GM23248 (cell line): ENCODE measurements around the gene HSD3B1. TPM values are rescaled to one million over a fixed set of nuclear protein-coding genes. Genes with fewer than 3 reads are reported as not detected.

Experiments
- DNase-seq: peaks from one replicate; pipeline ENCODE4 v3.0.0-alpha.2; 2015
- H2AFZ ChIP-seq: fragments of 200-600 bp; sonication (generic); 2 replicates; pipeline ENCODE4 v1.6.1; 2016; ENCODE audit warnings: antibody characterized with exemption
- H3F3A ChIP-seq: fragments of 200-600 bp; sonication (generic); 2 replicates; pipeline ENCODE4 v1.6.1; 2016; ENCODE audit warnings: mild to moderate bottlenecking, antibody characterized with exemption, mixed run types; ENCODE audit not compliant: insufficient read depth
- H3K27ac ChIP-seq: fragments of 200-600 bp; sonication (generic); 2 replicates; pipeline ENCODE4 v1.5.1; 2016; ENCODE audit warnings: mild to moderate bottlenecking
- H3K27me3 ChIP-seq: fragments of 200-600 bp; sonication (generic); replicated peaks from 2 replicates; pipeline ENCODE4 v1.6.1; 2016; ENCODE audit warnings: mild to moderate bottlenecking; ENCODE audit not compliant: insufficient read depth
- H3K36me3 ChIP-seq: fragments of 200-600 bp; sonication (generic); 2 replicates; pipeline ENCODE4 v1.6.1; 2016; ENCODE audit warnings: low read depth, mild to moderate bottlenecking
- H3K4me1 ChIP-seq: fragments of 200-600 bp; sonication (generic); 2 replicates; pipeline ENCODE4 v1.6.1; 2016; ENCODE audit warnings: mild to moderate bottlenecking; ENCODE audit not compliant: insufficient read depth
- H3K4me2 ChIP-seq: fragments of 200-600 bp; sonication (generic); one replicate; pipeline ENCODE4 v1.6.1; 2016; ENCODE audit warnings: mild to moderate bottlenecking; ENCODE audit not compliant: unreplicated experiment
- H3K4me3 ChIP-seq: fragments of 200-600 bp; sonication (generic); 2 replicates; pipeline ENCODE4 v1.5.1; 2016; ENCODE audit warnings: mild to moderate bottlenecking
- H3K79me2 ChIP-seq: fragments of 200-600 bp; sonication (generic); 2 replicates; pipeline ENCODE4 v1.6.1; 2016; ENCODE audit warnings: mild to moderate bottlenecking; ENCODE audit not compliant: insufficient read depth
- H3K9ac ChIP-seq: fragments of 200-600 bp; sonication (generic); 2 replicates; pipeline ENCODE4 v1.6.1; 2016; ENCODE audit warnings: mild to moderate bottlenecking
- H3K9me2 ChIP-seq: fragments of 200-600 bp; sonication (generic); 2 replicates; pipeline ENCODE4 v1.6.1; 2016; ENCODE audit warnings: mixed run types, mild to moderate bottlenecking, moderate library complexity; ENCODE audit not compliant: insufficient read depth
- H3K9me3 ChIP-seq: fragments of 200-600 bp; sonication (generic); one replicate; pipeline ENCODE4 v1.6.1; 2017; ENCODE audit warnings: low read depth
- H4K20me1 ChIP-seq: fragments of 200-600 bp; sonication (generic); 2 replicates; pipeline ENCODE4 v1.6.0; 2016; ENCODE audit not compliant: insufficient read depth
- EZH2 ChIP-seq: fragments of 200-600 bp; sonication (generic); IDR thresholded peaks from 2 replicates; pipeline ENCODE4 v1.6.1; 2018; ENCODE audit warnings: antibody characterized with exemption, mild to moderate bottlenecking; ENCODE audit not compliant: insufficient read depth, poor library complexity, severe bottlenecking
- EZH2phosphoT487 ChIP-seq: fragments of 200-600 bp; sonication (generic); IDR thresholded peaks from 2 replicates; pipeline ENCODE4 v1.6.1; 2018; ENCODE audit warnings: antibody characterized with exemption, moderate library complexity, mild to moderate bottlenecking, low read depth; ENCODE audit not compliant: insufficient read depth
- WGBS, 2 experiments: methylation state at CpG; one replicate each; pipeline ENCODE4 v1.1.6; 2015 to 2017; ENCODE audit warnings: low lambda C conversion rate in 2 of 2, low coverage in 1 of 2; ENCODE audit errors: missing lambda C conversion rate in 2 of 2; 5-methylcytosine and 5-hydroxymethylcytosine counted together
- in situ Hi-C: fragments of 300-500 bp; cut with MboI; formaldehyde crosslinking; loops from 2 replicates; pipeline ENCODE4 v1.15.0; 2020
- polyA plus RNA-seq: library from polyadenylated mRNA; unstranded; fragments of >200 nt; fragmentation: Nextera tagmentation; extraction: Ambion mirVana; gene quantifications from 2 replicates; pipeline ENCODE4 v1.2.1, GENCODE V29; 2016
- total RNA-seq: library from RNA; depleted of rRNA; stranded (reverse); fragments of >200 nt; shearing (Covaris generic); gene quantifications from 2 replicates; pipeline ENCODE4 v1.2.3, GENCODE V29; 2014

HSD3B1 gene
- total and polyA plus RNA-seq, 2 experiments from 2014 or later, result not detected

GRCh38 chr1:119531606-119532323 is 24.8 kb downstream of the HSD3B1 start:
- in situ Hi-C loops, result no loop called here
- WGBS, 2 experiments, result 33 to 36% methylated on average over 2 of the region's 2 CpGs
- DNase-seq, result peak; percentile 56
- Histone ChIP-seq H3K9ac (no peak overlapping the region), H3K36me3 (no peaks in the 10 kb centered on the region), H3K4me3 (no peak overlapping the region), H4K20me1 (no peaks in the 10 kb centered on the region), H2AFZ (no peak overlapping the region), H3K9me3 (no peaks in the 10 kb centered on the region), H3K79me2 (no peaks in the 10 kb centered on the region), H3F3A (no peaks in the 10 kb centered on the region; the same call in 1 of the 2 replicates), H3K27ac (no peak overlapping the region), H3K4me2 (no peak overlapping the region), H3K4me1 (no peaks in the 10 kb centered on the region), H3K27me3 (no peaks in the 10 kb centered on the region; the same call in 1 of the 2 replicates), H3K9me2 (no peaks in the 10 kb centered on the region)
- TF ChIP-seq EZH2phosphoT487 (no peak), EZH2 (no peak)

- 67 to 75% methylated on average over 5 of the region's 5 CpGs for WGBS, 2 experiments
- no peak overlapping the region for H2AFZ ChIP-seq
- no peak overlapping the region for H3K27ac ChIP-seq
- no peaks in the 10 kb centered on the region for H3K79me2 ChIP-seq
- H3K36me3 ChIP-seq, result no peaks in the 10 kb centered on the region
- H3K4me2 ChIP-seq, result no peak overlapping the region
- in situ Hi-C loops, result no loop called here
- DNase-seq, result no peak
- H4K20me1 ChIP-seq, result no peaks in the 10 kb centered on the region
- H3K9ac ChIP-seq, result no peak overlapping the region
- H3K9me3 ChIP-seq, result no peaks in the 10 kb centered on the region
- no peak overlapping the region for H3K4me3 ChIP-seq
- no peaks in the 10 kb centered on the region; the same call in 1 of the 2 replicates for H3K27me3 ChIP-seq
- H3F3A ChIP-seq, result no peaks in the 10 kb centered on the region; the same call in 1 of the 2 replicates
- no peaks in the 10 kb centered on the region for H3K4me1 ChIP-seq
- TF ChIP-seq EZH2, result no peak
- TF ChIP-seq EZH2phosphoT487, result no peak
- no peaks in the 10 kb centered on the region for H3K9me2 ChIP-seq
Measured at GRCh38 chr1:119532324-119532910, 25.4 kb downstream of the HSD3B1 start.

GRCh38 chr1:119535381-119535780 is 28.4 kb downstream of the HSD3B1 start:
- DNase-seq, result no peak
- H3K27ac ChIP-seq, result no peak overlapping the region
- no peaks in the 10 kb centered on the region for H3K9me2 ChIP-seq
- no peak overlapping the region for H2AFZ ChIP-seq
- in situ Hi-C loops, result no loop called here
- WGBS, 2 experiments, result 27 to 44% methylated on average over 1 of the region's 1 CpG
- no peaks in the 10 kb centered on the region for H3K9me3 ChIP-seq
- H3F3A ChIP-seq, result no peaks in the 10 kb centered on the region; the same call in 1 of the 2 replicates
- H3K4me3 ChIP-seq, result no peak overlapping the region
- no peaks in the 10 kb centered on the region for H4K20me1 ChIP-seq
- H3K79me2 ChIP-seq, result no peaks in the 10 kb centered on the region
- no peak overlapping the region for H3K9ac ChIP-seq
- no peak overlapping the region for H3K4me2 ChIP-seq
- H3K27me3 ChIP-seq, result peaks cover 2% of the 10 kb centered on the region
- H3K4me1 ChIP-seq, result no peaks in the 10 kb centered on the region
- H3K36me3 ChIP-seq, result no peaks in the 10 kb centered on the region
- TF ChIP-seq EZH2phosphoT487 (no peak), EZH2 (no peak)

GRCh38 chr1:119537966-119538365 is 31.0 kb downstream of the HSD3B1 start:
- no peaks in the 10 kb centered on the region for H3K9me2 ChIP-seq
- no peaks in the 10 kb centered on the region for H3K4me1 ChIP-seq
- H4K20me1 ChIP-seq, result no peaks in the 10 kb centered on the region
- H3K4me3 ChIP-seq, result no peak overlapping the region
- in situ Hi-C loops, result no loop called here
- H3K79me2 ChIP-seq, result no peaks in the 10 kb centered on the region
- TF ChIP-seq EZH2 (no peak), EZH2phosphoT487 (no peak)
- H3K36me3 ChIP-seq, result no peaks in the 10 kb centered on the region
- H3K27me3 ChIP-seq, result peaks cover 5% of the 10 kb centered on the region
- no peak overlapping the region for H2AFZ ChIP-seq
- no peaks in the 10 kb centered on the region for H3K9me3 ChIP-seq
- no peak overlapping the region for H3K9ac ChIP-seq
- no peak overlapping the region for H3K4me2 ChIP-seq
- no peaks in the 10 kb centered on the region for H3F3A ChIP-seq
- WGBS, 2 experiments, result 61 to 64% methylated on average over 3 of the region's 3 CpGs
- DNase-seq, result no peak
- H3K27ac ChIP-seq, result no peak overlapping the region
